ENCODE results near the gene MAPKAP1.

DNA sequence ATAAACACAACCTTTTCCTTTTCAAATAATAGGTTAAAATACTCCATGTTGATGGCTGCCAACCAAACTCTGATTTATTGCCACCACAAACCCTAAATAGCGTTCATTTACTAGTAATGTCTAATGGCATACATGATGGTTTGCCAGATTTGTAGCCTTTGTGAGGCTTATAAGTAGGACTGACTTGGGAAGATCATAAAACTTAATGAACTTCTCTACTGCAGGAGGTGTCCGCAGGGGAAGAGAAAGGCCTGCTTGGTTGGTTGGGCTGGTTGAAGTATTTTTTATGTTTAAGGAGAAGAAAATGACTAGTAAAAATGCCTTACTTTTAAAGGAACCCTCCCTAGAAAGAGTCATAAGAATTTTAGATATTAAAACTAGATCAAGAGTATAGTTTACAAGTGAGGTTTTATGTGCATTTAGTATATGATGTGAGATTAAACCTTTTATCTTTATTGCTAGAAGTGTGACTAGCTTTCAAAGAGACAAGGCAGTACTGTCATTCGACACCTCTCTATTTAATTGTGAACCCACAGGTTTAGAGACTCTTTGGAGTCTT, 45.1 kb upstream of the MAPKAP1 start:
- TF ChIP-seq POLR2A (IDR thresholded peaks at IDR 0.05) (no peak), POLR2AphosphoS5 (IDR thresholded peaks at IDR 0.05) (no peak), EP300 (IDR thresholded peaks at IDR 0.05) (no peak)
- TF ChIP-seq, protein P1, sequence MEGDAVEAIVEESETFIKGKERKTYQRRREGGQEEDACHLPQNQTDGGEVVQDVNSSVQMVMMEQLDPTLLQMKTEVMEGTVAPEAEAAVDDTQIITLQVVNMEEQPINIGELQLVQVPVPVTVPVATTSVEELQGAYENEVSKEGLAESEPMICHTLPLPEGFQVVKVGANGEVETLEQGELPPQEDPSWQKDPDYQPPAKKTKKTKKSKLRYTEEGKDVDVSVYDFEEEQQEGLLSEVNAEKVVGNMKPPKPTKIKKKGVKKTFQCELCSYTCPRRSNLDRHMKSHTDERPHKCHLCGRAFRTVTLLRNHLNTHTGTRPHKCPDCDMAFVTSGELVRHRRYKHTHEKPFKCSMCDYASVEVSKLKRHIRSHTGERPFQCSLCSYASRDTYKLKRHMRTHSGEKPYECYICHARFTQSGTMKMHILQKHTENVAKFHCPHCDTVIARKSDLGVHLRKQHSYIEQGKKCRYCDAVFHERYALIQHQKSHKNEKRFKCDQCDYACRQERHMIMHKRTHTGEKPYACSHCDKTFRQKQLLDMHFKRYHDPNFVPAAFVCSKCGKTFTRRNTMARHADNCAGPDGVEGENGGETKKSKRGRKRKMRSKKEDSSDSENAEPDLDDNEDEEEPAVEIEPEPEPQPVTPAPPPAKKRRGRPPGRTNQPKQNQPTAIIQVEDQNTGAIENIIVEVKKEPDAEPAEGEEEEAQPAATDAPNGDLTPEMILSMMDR (IDR thresholded peaks at IDR 0.05): no peak

Measured in stomach (tissue), 4 donors.